ENCODE results near the gene EIF4G2. TPM values are rescaled to one million over a fixed set of nuclear protein-coding genes. Genes with fewer than 3 reads are reported as not detected.
A peak's percentile ranks its signal among the peaks of the same experiment; 100 is the strongest.

EIF4G2 gene
- total RNA-seq, 1 donor: 1,093 TPM

GRCh38 chr11:10778217-10778970 is 30.3 kb downstream of the EIF4G2 start:
- H3K4me3 ChIP-seq (ENCODE audit: low read depth, low read length): no peak overlapping the region
- peak; percentile 94 for DNase-seq (ENCODE audit: low read depth)
- no peak for TF ChIP-seq CTCF (IDR thresholded peaks at IDR 0.05; ENCODE audit: insufficient read depth, low read depth, low read length)

DNA sequence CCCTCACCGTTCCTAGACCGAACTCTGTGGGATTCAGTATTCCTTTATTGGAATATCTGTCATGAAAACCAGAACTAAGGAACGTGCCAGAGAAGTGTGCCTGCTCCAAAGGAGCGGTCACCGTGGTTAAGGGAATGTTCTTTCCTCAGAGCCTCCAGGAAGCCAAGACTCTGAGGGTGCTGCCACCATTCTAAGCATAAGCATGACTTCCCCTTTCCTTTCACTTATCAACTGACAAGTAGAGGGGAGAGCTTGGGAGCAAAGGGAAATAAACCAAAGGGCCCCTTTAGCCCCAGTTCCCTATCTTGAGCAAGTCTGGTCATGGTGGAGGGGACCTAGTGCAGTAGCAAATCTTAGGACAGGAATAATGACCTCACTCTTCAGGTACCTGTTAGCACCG is 30.9 kb downstream of the EIF4G2 start:
- no peak overlapping the region for H3K4me3 ChIP-seq (ENCODE audit: low read depth, low read length)
- DNase-seq (ENCODE audit: low read depth): peak; percentile 32
- no peak for TF ChIP-seq CTCF (IDR thresholded peaks at IDR 0.05; ENCODE audit: insufficient read depth, low read depth, low read length)

DNA sequence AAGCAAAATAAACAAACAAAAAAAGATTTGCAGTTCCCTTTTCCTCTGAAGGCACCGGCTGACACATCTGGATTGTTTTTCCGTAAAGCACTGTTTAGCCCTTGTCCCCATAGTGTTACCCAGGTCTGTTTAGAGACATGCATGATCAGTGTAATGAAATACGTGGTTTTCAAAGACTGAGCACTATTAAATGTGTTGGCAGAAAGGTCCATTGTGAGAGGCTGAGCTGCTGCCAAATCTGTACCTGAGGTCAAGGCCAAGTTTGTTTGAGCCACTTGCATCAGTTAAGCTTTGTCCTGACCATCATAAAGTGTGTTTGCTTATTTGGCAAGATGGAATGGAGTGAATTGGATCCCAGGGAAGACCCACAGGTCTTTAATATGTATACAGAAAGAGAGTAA is 31.3 kb downstream of the EIF4G2 start:
- DNase-seq (ENCODE audit: low read depth): no peak

DNA sequence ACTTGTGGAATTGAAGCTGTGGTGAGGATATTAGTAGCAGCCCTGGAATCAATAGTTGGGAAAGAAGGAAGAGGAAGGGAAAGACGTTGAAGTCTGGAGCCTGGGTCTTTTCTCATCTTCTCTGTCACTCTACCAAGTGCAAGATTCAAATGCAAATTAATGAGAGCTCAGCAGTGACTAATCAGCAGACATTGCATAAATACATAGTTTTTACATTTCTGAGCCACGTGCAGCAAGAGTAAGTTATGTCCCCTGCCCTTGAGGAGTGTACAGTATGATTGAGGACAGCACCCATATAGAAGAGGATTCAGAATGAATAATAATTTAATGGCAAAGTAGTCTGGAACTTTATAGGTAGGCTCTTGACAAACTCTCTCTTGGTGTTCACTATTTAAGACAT is 33.9 kb downstream of the EIF4G2 start:
- DNase-seq (ENCODE audit: low read depth): peak; percentile 22
- H3K4me3 ChIP-seq (ENCODE audit: low read depth, low read length): no peak overlapping the region
- no peak for TF ChIP-seq CTCF (IDR thresholded peaks at IDR 0.05; ENCODE audit: insufficient read depth, low read depth, low read length)

More for the DNA sequence above, 31.3 kb downstream of the EIF4G2 start:
- TF ChIP-seq CTCF (IDR thresholded peaks at IDR 0.05; ENCODE audit: insufficient read depth, low read depth, low read length): no peak
- H3K4me3 ChIP-seq (ENCODE audit: low read depth, low read length): no peak overlapping the region

DNA sequence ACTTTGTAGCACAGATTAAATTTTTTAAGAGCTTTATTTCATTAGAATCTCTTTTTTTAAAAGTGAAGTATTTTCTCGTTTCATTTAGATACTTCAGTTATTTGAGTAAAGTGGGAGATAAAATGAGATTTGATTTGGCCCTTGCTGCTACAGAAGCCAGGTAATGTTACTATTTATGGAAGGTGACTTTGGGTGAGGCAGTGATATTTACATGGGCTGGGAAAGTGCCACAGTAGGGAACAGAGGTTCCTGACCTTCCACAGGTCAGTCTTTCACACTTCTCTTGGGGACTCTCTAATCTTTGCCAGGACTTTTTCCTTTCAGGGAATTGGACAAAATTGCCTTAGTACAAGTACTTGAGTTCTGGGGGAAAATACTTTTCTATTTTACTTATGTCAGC is 37.3 kb downstream of the EIF4G2 start:
- no peak for TF ChIP-seq CTCF (IDR thresholded peaks at IDR 0.05; ENCODE audit: insufficient read depth, low read depth, low read length)
- H3K4me3 ChIP-seq (ENCODE audit: low read depth, low read length): no peak overlapping the region
- no peak for DNase-seq (ENCODE audit: low read depth)

DNA sequence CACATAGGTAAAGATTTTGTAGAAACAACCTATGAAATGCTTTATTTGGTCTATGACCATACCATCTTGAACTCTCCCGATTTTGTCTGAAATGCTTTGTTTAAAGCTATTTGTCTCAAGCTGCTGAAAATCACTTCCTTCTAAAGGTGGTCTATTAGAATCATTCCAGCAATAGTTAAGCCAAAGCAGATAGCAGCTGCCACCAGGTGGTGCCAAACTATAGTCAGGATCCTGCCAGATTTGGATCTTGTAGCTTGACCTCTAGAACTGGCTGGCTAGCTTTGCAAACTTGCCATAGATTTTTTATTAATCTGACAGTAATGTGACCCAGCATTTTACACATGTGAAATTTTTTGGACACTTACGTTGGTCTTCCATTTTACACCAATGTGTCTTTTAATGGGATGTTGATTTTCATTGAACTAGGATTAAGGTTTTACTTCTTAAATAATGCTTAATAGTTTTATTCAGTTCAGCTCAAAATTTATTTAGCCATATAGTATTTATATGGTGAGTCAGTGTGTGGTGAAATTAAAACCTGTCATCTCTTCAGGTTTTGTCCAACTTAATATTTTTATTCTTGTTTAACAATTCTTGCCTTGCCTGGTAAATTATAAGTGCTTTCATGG is 38.0 kb downstream of the EIF4G2 start:
- TF ChIP-seq CTCF (IDR thresholded peaks at IDR 0.05; ENCODE audit: insufficient read depth, low read depth, low read length): peak; percentile 74
- H3K4me3 ChIP-seq (ENCODE audit: low read depth, low read length): no peak overlapping the region
- peak; percentile 48 for DNase-seq (ENCODE audit: low read depth)
